NT2/D1 (cell line): ENCODE data around the gene RIN3.

ENCODE experiments used
- SUZ12 ChIP-seq: IDR thresholded peaks from 2 replicates; pipeline ENCODE4 v1.6.1; 2011; ENCODE audit not compliant: insufficient read length, insufficient read depth; ENCODE audit errors: extremely low read depth
- YY1 ChIP-seq: IDR thresholded peaks from 2 replicates; pipeline ENCODE4 v1.6.1; 2011; ENCODE audit not compliant: insufficient read length, insufficient read depth
- ZNF274 ChIP-seq: IDR thresholded peaks from 2 replicates; pipeline ENCODE4 v1.6.1; 2011; ENCODE audit warnings: mild to moderate bottlenecking, low read depth, low read length

- TF ChIP-seq ZNF274 (no peak), SUZ12 (no peak), YY1 (no peak)
These were observed 114.2 kb downstream of the RIN3 start for GRCh38 chr14:92627707-92628215.
